GM18520 (cell line): ENCODE results near the gene MOXD1.
"Not testable (repeated sequence)": the region's sequence is repeated elsewhere in the genome, so short reads cannot be mapped to it uniquely, and the experiment has no call there.

ENCODE experiments used
- ATAC-seq: cut with Tn5 transposase; IDR thresholded peaks from one replicate; pipeline ENCODE4 v1.9.1; 2021; ENCODE audit not compliant: unreplicated experiment

The MOXD1 gene

GRCh38 chr6:132285004-132285780 is 116.1 kb downstream of the MOXD1 start:
- no peak for ATAC-seq

GRCh38 chr6:132282696-132283095 is 118.6 kb downstream of the MOXD1 start:
- no peak for ATAC-seq

- no peak for ATAC-seq
Observed at GRCh38 chr6:132280436-132280835, 120.8 kb downstream of the MOXD1 start.

GRCh38 chr6:132279592-132280139 is 121.6 kb downstream of the MOXD1 start:
- ATAC-seq, result peak; percentile 73

GRCh38 chr6:132275066-132275970 is 126.0 kb downstream of the MOXD1 start:
- ATAC-seq, result no peak

GRCh38 chr6:132272776-132273175 is 128.5 kb downstream of the MOXD1 start:
- ATAC-seq, result no peak

- no peak for ATAC-seq
Observed at GRCh38 chr6:132270726-132271402, 130.4 kb downstream of the MOXD1 start.

- ATAC-seq, result not testable (repeated sequence)
Observed at GRCh38 chr6:132268666-132269065, 132.6 kb downstream of the MOXD1 start.

GRCh38 chr6:132268209-132268608 is 133.1 kb downstream of the MOXD1 start:
- ATAC-seq, result no peak

GRCh38 chr6:132265451-132266097 is 135.7 kb downstream of the MOXD1 start:
- ATAC-seq, result no peak

- ATAC-seq, result no peak
Observed at GRCh38 chr6:132264021-132264500, 137.2 kb downstream of the MOXD1 start.

GRCh38 chr6:132261354-132261753 is 139.9 kb downstream of the MOXD1 start:
- ATAC-seq, result no peak

GRCh38 chr6:132259070-132259469 is 142.2 kb downstream of the MOXD1 start:
- no peak for ATAC-seq

- no peak for ATAC-seq
Observed at GRCh38 chr6:132257561-132257960, 143.7 kb downstream of the MOXD1 start.

GRCh38 chr6:132256457-132256856 is 144.8 kb downstream of the MOXD1 start:
- ATAC-seq, result no peak

GRCh38 chr6:132253906-132254305 is 147.4 kb downstream of the MOXD1 start:
- no peak for ATAC-seq

- ATAC-seq, result no peak
Observed at GRCh38 chr6:132253211-132253610, 148.1 kb downstream of the MOXD1 start.

- no peak for ATAC-seq
Observed at GRCh38 chr6:132252113-132252512, 149.2 kb downstream of the MOXD1 start.

GRCh38 chr6:132251711-132252110 is 149.6 kb downstream of the MOXD1 start:
- no peak for ATAC-seq

- ATAC-seq, result no peak
Observed at GRCh38 chr6:132247381-132248159, 153.7 kb downstream of the MOXD1 start.
